ENCODE measurements around the gene EIF4G3.
"Not testable (repeated sequence)": the region's sequence is repeated elsewhere in the genome, so short reads cannot be mapped to it uniquely, and the experiment has no call there.

EIF4G3 gene

GRCh38 chr1:21189421-21189820 lies 12.7 kb upstream of the EIF4G3 start:
- Histone ChIP-seq H3K79me2 (no peaks in the 10 kb centered on the region), H3K4me3 (ENCODE audit: low read depth, low read length) (no peak overlapping the region), H3K27me3 (ENCODE audit: control insufficient read depth, insufficient read depth, low read length) (no peaks in the 10 kb centered on the region), H3K9me3 (ENCODE audit: control insufficient read depth, low read length) (no peaks in the 10 kb centered on the region), H3K4me1 (no peaks in the 10 kb centered on the region), H3K9ac (no peak overlapping the region), H3K36me3 (ENCODE audit: control insufficient read depth, insufficient read depth, low read length) (no peaks in the 10 kb centered on the region), H3K4me2 (ENCODE audit: low read length) (no peak overlapping the region), H3K27ac (no peak overlapping the region), H2AFZ (no peak overlapping the region)
- TF ChIP-seq CTCF (IDR thresholded peaks at IDR 0.05), result no peak

DNA sequence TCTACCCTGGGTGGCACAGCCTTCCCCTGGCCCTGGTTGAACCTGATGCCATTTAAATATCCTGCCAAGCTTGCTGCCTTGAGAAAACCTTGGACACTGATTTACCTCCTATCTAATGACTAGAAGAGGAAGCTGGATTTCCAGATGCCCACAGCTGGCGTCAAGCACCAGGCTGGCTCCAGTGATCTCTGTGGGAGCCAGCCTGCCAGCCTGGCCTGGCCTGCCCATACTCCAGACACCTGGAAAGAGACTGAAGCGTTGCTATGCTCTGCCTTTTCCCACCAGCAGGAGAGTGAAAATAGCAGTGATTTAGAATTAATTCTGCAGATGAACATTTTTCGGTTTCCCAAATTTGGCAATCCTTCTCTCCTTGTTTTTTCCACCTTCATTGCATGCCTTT lies 11.5 kb upstream of the EIF4G3 start:
- no peak for TF ChIP-seq CTCF (IDR thresholded peaks at IDR 0.05)
- H3K9me3 ChIP-seq (ENCODE audit: control insufficient read depth, low read length), result no peaks in the 10 kb centered on the region
- no peaks in the 10 kb centered on the region for H3K79me2 ChIP-seq
- H3K4me1 ChIP-seq, result no peaks in the 10 kb centered on the region
- H3K27me3 ChIP-seq (ENCODE audit: control insufficient read depth, insufficient read depth, low read length), result no peaks in the 10 kb centered on the region
- H3K9ac ChIP-seq, result no peak overlapping the region
- H3K4me3 ChIP-seq (ENCODE audit: low read depth, low read length), result no peak overlapping the region
- H3K4me2 ChIP-seq (ENCODE audit: low read length), result no peak overlapping the region
- no peak overlapping the region for H2AFZ ChIP-seq
- H3K36me3 ChIP-seq (ENCODE audit: control insufficient read depth, insufficient read depth, low read length), result no peaks in the 10 kb centered on the region
- no peak overlapping the region for H3K27ac ChIP-seq

DNA sequence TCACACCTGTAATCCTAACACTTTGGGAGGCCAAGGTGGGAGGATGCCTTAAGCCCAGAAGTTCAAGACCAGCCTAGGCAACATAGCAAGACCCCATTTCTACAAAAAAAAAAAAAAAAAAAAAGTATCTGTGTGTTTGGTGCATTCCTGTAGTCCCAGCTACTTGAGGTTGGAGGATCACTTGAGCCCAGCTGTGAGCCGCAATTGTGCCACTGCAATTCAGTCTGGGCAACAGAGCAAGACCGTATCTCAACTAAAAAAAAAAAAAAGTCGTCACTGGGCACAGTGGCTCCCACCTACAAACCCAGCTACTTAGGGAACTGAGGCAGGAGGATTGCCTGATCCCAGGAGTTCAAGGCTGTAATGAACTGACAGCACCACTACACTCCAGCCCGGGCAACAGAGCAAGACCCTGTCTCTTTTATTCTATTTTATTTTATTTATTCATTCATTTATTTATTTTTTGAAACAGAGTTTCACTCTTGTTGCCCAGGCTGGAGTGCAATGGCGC lies 8.6 kb upstream of the EIF4G3 start:
- no peaks in the 10 kb centered on the region for H3K9me3 ChIP-seq (ENCODE audit: control insufficient read depth, low read length)
- no peak overlapping the region for H3K9ac ChIP-seq
- H3K27ac ChIP-seq, result no peak overlapping the region
- H3K4me1 ChIP-seq, result no peaks in the 10 kb centered on the region
- no peak for TF ChIP-seq CTCF (IDR thresholded peaks at IDR 0.05)
- H3K4me2 ChIP-seq (ENCODE audit: low read length), result no peak overlapping the region
- no peak overlapping the region for H3K4me3 ChIP-seq (ENCODE audit: low read depth, low read length)
- no peaks in the 10 kb centered on the region for H3K36me3 ChIP-seq (ENCODE audit: control insufficient read depth, insufficient read depth, low read length)
- H3K27me3 ChIP-seq (ENCODE audit: control insufficient read depth, insufficient read depth, low read length), result no peaks in the 10 kb centered on the region
- H3K79me2 ChIP-seq, result no peaks in the 10 kb centered on the region
- no peak overlapping the region for H2AFZ ChIP-seq

DNA sequence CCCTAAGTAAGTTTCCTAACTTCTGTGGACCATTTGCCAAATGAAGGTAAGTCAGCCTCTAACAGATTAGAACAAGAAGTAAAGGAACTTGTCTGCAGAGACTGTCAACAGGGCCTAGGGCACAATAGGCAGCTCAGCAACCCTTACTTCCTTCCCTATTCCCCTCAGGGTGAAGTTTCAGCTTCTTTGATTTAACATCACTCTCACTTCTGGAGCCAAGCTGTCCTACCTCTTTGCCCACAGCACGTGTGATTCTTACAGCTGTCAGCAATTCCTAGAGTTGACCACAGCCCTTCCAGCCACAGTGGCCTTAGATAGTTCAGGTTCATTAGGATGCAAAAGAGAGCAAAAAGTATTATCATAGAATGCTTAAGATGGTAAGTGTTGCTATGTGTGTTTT lies 7.6 kb upstream of the EIF4G3 start:
- H3K27ac ChIP-seq, result no peak overlapping the region
- H3K27me3 ChIP-seq (ENCODE audit: control insufficient read depth, insufficient read depth, low read length), result no peaks in the 10 kb centered on the region
- no peak overlapping the region for H3K4me3 ChIP-seq (ENCODE audit: low read depth, low read length)
- H3K4me2 ChIP-seq (ENCODE audit: low read length), result no peak overlapping the region
- H2AFZ ChIP-seq, result no peak overlapping the region
- TF ChIP-seq CTCF (IDR thresholded peaks at IDR 0.05), result no peak
- no peaks in the 10 kb centered on the region for H3K79me2 ChIP-seq
- no peaks in the 10 kb centered on the region for H3K4me1 ChIP-seq
- H3K9me3 ChIP-seq (ENCODE audit: control insufficient read depth, low read length), result no peaks in the 10 kb centered on the region
- H3K9ac ChIP-seq, result no peak overlapping the region
- H3K36me3 ChIP-seq (ENCODE audit: control insufficient read depth, insufficient read depth, low read length), result no peaks in the 10 kb centered on the region

DNA sequence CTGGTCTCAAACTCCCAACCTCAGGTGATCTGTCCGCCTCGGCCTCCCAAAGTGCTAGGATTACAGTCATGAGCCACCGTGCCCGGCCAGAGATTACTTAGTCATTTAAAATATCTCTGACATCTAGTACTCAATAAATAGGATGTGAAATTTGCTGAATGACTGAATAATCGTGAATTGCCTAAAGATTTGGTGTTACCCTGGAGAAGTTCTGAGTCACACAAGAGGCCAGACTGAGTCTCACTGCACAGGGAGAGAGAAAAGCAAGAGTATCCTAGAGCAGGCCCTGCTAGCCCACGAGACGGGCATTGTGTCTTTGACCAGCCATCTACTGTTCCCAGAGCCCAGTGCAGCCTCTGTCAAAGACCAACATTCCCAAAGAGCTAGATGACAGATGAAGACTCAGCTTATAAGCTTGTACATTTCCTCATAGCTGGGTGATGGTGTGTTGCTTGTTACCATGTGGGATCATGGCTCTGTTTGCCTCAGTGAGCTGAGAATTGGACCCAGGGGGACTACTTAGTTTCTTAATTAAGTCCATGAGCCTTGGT lies 5.6 kb upstream of the EIF4G3 start:
- no peak overlapping the region for H3K9ac ChIP-seq
- TF ChIP-seq CTCF (IDR thresholded peaks at IDR 0.05), result no peak
- no peak overlapping the region for H3K4me3 ChIP-seq (ENCODE audit: low read depth, low read length)
- H3K9me3 ChIP-seq (ENCODE audit: control insufficient read depth, low read length), result no peaks in the 10 kb centered on the region
- H3K27me3 ChIP-seq (ENCODE audit: control insufficient read depth, insufficient read depth, low read length), result no peaks in the 10 kb centered on the region
- no peak overlapping the region for H3K4me2 ChIP-seq (ENCODE audit: low read length)
- no peaks in the 10 kb centered on the region for H3K4me1 ChIP-seq
- H3K79me2 ChIP-seq, result no peaks in the 10 kb centered on the region
- H2AFZ ChIP-seq, result no peak overlapping the region
- no peak overlapping the region for H3K27ac ChIP-seq
- no peaks in the 10 kb centered on the region for H3K36me3 ChIP-seq (ENCODE audit: control insufficient read depth, insufficient read depth, low read length)

GRCh38 chr1:21178271-21178670 lies 1.6 kb upstream of the EIF4G3 start:
- H3K79me2 ChIP-seq; H3K27ac ChIP-seq; H3K36me3 ChIP-seq (ENCODE audit: control insufficient read depth, insufficient read depth, low read length); H3K4me3 ChIP-seq (ENCODE audit: low read depth, low read length); H2AFZ ChIP-seq; H3K9me3 ChIP-seq (ENCODE audit: control insufficient read depth, low read length); H3K9ac ChIP-seq; H3K4me1 ChIP-seq; H3K4me2 ChIP-seq (ENCODE audit: low read length); H3K27me3 ChIP-seq (ENCODE audit: control insufficient read depth, insufficient read depth, low read length): not testable (repeated sequence)
